ENCODE measurements around the gene RAP1A. TPM values are rescaled to one million over a fixed set of nuclear protein-coding genes. Genes with fewer than 3 reads are reported as not detected.

The RAP1A gene
- polyA plus RNA-seq, 1 of the 3 experiments (the other 2 are of a cell fraction) = 17.7 TPM

DNA sequence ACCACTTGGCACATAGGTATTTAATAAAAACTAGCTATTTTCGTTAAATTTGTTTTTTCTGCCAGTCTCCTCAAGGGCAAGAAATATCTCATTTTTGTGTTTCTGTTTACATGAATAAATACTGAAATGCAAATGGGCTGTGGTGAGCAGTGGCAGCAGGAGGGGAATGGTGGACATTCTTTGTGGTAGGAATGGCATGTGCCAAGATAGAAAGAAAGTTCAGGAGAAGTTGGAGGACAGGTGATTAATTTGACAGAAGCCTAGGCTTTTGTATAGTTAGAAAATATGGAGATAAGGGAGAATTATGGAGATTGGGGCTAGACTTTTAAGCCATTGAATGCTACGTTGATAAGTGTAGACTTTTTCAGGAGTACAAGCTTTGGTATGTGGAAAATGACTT, 8.6 kb downstream of the RAP1A start:
- POLR2A ChIA-PET = no interaction called here
- H3K4me2 ChIP-seq = no peak overlapping the region
- CTCF ChIA-PET = no interaction called here
- TF ChIP-seq RXRA (IDR thresholded peaks at IDR 0.05; ENCODE audit: borderline replicate concordance, low read depth) = no peak
- TF ChIP-seq, protein P1, sequence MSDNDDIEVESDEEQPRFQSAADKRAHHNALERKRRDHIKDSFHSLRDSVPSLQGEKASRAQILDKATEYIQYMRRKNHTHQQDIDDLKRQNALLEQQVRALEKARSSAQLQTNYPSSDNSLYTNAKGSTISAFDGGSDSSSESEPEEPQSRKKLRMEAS (IDR thresholded peaks at IDR 0.05; ENCODE audit: low read depth) = no peak
- TF ChIP-seq EZH2phosphoT487 (IDR thresholded peaks at IDR 0.05; ENCODE audit: borderline replicate concordance, low read depth) = no peak
- H3K9me3 ChIP-seq = no peaks in the 10 kb centered on the region
- H3K9ac ChIP-seq = no peak overlapping the region
- H2AFZ ChIP-seq (ENCODE audit: low read depth) = no peak overlapping the region
- peaks cover 6% of the 10 kb centered on the region for H3F3A ChIP-seq (replicated peaks; ENCODE audit: insufficient read depth)
- peaks cover 99% of the 10 kb centered on the region for H3K79me2 ChIP-seq (ENCODE audit: insufficient read depth)
- no peaks in the 10 kb centered on the region for H3K9me2 ChIP-seq
- peaks cover 0 to 7% of the 10 kb centered on the region in 2 experiments; a peak in 2 of 4 replicates for H3K4me1 ChIP-seq (ENCODE audit: control insufficient read depth in 1 of 2, insufficient read depth in 2 of 2, low read depth in 1 of 2, low read length in 1 of 2)
- no peak overlapping the region for H3K4me3 ChIP-seq (ENCODE audit: low read depth in 2 of 2, low read length in 1 of 2)
- H3K27me3 ChIP-seq (ENCODE audit: insufficient read depth) = no peaks in the 10 kb centered on the region
- no peak for DNase-seq
- WGBS (ENCODE audit: low lambda C conversion rate) = 44% methylated on average over 2 of the region's 2 CpGs
- H3K27ac ChIP-seq (ENCODE audit: low read depth in 2 of 2, low read length in 1 of 2) = no peak overlapping the region
- no peaks in the 10 kb centered on the region for H3K36me3 ChIP-seq (replicated peaks in 1 of 2; ENCODE audit: control insufficient read depth in 1 of 2, insufficient read depth in 2 of 2, low read length in 1 of 2)
- peaks cover 58% of the 10 kb centered on the region for H4K20me1 ChIP-seq (ENCODE audit: insufficient read depth)

DNA sequence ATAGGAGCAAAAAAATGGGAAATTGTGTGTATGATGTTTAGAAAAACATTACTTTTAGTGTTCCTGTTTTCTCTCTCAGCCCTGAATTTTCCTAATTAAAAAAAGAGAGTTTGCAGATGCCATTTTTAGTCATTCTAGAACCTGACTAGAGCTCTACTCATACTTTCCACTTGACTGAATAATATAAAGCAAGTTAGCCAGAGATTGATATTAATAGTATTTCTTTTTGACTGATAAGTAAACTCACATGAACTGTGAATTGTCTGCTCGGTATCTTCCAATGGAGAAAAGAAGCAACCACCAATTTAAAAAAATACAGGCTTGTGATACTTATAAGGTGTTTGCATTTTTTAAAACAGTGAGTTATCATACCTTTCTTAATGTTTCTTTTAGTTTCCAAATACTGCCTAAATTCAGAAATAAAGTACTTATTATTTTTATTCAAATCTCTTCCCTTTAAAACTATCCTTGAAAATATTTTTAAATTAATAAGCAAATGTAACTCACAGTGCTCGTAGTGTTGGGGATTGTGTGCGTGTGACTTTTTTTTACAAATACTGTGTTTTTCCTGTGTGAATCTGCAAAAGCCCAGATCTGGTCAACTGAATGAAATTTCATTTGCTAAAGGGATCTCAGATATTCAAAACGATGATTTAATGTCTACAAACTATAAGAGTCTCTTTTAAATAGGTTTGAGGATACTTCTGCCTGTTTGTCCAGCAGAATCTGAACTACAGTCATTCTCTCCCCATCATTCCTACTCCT, 9.8 kb downstream of the RAP1A start:
- ChIA-PET CTCF (interaction anchor here (0.9 kb wide), 1 partner anchor 63 kb away, joined by 3 read pairs; no protein-coding TSS in a partner anchor), POLR2A (no interaction called here)
- Histone ChIP-seq H3K9me2 (no peaks in the 10 kb centered on the region), H3K79me2 (ENCODE audit: insufficient read depth) (peaks cover 93% of the 10 kb centered on the region), H3K4me1 (ENCODE audit: control insufficient read depth in 1 of 2, insufficient read depth in 2 of 2, low read depth in 1 of 2, low read length in 1 of 2) (peaks cover 0 to 7% of the 10 kb centered on the region in 2 experiments; a peak in 2 of 4 replicates), H3K4me3 (ENCODE audit: low read depth in 2 of 2, low read length in 1 of 2) (no peak overlapping the region), H3F3A (replicated peaks; ENCODE audit: insufficient read depth) (peaks cover 6% of the 10 kb centered on the region), H2AFZ (ENCODE audit: low read depth) (no peak overlapping the region), H4K20me1 (ENCODE audit: insufficient read depth) (peaks cover 47% of the 10 kb centered on the region), H3K36me3 (replicated peaks in 1 of 2; ENCODE audit: control insufficient read depth in 1 of 2, insufficient read depth in 2 of 2, low read length in 1 of 2) (no peaks in the 10 kb centered on the region), H3K4me2 (no peak overlapping the region), H3K27me3 (ENCODE audit: insufficient read depth) (no peaks in the 10 kb centered on the region), H3K9me3 (no peaks in the 10 kb centered on the region), H3K9ac (no peak overlapping the region), H3K27ac (ENCODE audit: low read depth in 2 of 2, low read length in 1 of 2) (no peak overlapping the region)
- 96% methylated on average over 4 of the region's 4 CpGs for WGBS (ENCODE audit: low lambda C conversion rate)
- no peak for DNase-seq
- TF ChIP-seq GABPA (IDR thresholded peaks at IDR 0.05; ENCODE audit: low read depth) = no peak
- TF ChIP-seq MEF2A (IDR thresholded peaks at IDR 0.05; ENCODE audit: borderline replicate concordance, low read depth) = no peak
- no peak for TF ChIP-seq MXI1 (IDR thresholded peaks at IDR 0.05; ENCODE audit: low read depth, low read length)
- TF ChIP-seq, protein P2, sequence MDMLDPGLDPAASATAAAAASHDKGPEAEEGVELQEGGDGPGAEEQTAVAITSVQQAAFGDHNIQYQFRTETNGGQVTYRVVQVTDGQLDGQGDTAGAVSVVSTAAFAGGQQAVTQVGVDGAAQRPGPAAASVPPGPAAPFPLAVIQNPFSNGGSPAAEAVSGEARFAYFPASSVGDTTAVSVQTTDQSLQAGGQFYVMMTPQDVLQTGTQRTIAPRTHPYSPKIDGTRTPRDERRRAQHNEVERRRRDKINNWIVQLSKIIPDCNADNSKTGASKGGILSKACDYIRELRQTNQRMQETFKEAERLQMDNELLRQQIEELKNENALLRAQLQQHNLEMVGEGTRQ (IDR thresholded peaks at IDR 0.05; ENCODE audit: borderline replicate concordance, low read depth, low read length) = no peak
- TF ChIP-seq, protein P1 (IDR thresholded peaks at IDR 0.05; ENCODE audit: low read depth) = no peak
- TF ChIP-seq ELF1 (IDR thresholded peaks at IDR 0.05) = no peak
- no peak for TF ChIP-seq EP300 (IDR thresholded peaks at IDR 0.05; ENCODE audit: borderline replicate concordance in 1 of 2, low read depth in 1 of 2, low read length in 1 of 2)
- no peak for TF ChIP-seq FOSL2 (IDR thresholded peaks at IDR 0.05; ENCODE audit: borderline replicate concordance, low read depth)
- TF ChIP-seq, protein P3, sequence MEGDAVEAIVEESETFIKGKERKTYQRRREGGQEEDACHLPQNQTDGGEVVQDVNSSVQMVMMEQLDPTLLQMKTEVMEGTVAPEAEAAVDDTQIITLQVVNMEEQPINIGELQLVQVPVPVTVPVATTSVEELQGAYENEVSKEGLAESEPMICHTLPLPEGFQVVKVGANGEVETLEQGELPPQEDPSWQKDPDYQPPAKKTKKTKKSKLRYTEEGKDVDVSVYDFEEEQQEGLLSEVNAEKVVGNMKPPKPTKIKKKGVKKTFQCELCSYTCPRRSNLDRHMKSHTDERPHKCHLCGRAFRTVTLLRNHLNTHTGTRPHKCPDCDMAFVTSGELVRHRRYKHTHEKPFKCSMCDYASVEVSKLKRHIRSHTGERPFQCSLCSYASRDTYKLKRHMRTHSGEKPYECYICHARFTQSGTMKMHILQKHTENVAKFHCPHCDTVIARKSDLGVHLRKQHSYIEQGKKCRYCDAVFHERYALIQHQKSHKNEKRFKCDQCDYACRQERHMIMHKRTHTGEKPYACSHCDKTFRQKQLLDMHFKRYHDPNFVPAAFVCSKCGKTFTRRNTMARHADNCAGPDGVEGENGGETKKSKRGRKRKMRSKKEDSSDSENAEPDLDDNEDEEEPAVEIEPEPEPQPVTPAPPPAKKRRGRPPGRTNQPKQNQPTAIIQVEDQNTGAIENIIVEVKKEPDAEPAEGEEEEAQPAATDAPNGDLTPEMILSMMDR (IDR thresholded peaks at IDR 0.05) = no peak
- TF ChIP-seq CHD2 (IDR thresholded peaks at IDR 0.05; ENCODE audit: low read length, partially characterized antibody) = no peak
- no peak for TF ChIP-seq SIN3A (IDR thresholded peaks at IDR 0.05; ENCODE audit: borderline replicate concordance, low read depth, low read length)
- TF ChIP-seq FOXM1 (IDR thresholded peaks at IDR 0.05; ENCODE audit: low read depth) = no peak
- no peak for TF ChIP-seq FOXJ3 (CRISPR knock-in tag; IDR thresholded peaks at IDR 0.05)
- TF ChIP-seq JUND (IDR thresholded peaks at IDR 0.05) = no peak
- no peak for TF ChIP-seq SMC3 (IDR thresholded peaks at IDR 0.05; ENCODE audit: low read depth, low read length)
- TF ChIP-seq, protein P4, sequence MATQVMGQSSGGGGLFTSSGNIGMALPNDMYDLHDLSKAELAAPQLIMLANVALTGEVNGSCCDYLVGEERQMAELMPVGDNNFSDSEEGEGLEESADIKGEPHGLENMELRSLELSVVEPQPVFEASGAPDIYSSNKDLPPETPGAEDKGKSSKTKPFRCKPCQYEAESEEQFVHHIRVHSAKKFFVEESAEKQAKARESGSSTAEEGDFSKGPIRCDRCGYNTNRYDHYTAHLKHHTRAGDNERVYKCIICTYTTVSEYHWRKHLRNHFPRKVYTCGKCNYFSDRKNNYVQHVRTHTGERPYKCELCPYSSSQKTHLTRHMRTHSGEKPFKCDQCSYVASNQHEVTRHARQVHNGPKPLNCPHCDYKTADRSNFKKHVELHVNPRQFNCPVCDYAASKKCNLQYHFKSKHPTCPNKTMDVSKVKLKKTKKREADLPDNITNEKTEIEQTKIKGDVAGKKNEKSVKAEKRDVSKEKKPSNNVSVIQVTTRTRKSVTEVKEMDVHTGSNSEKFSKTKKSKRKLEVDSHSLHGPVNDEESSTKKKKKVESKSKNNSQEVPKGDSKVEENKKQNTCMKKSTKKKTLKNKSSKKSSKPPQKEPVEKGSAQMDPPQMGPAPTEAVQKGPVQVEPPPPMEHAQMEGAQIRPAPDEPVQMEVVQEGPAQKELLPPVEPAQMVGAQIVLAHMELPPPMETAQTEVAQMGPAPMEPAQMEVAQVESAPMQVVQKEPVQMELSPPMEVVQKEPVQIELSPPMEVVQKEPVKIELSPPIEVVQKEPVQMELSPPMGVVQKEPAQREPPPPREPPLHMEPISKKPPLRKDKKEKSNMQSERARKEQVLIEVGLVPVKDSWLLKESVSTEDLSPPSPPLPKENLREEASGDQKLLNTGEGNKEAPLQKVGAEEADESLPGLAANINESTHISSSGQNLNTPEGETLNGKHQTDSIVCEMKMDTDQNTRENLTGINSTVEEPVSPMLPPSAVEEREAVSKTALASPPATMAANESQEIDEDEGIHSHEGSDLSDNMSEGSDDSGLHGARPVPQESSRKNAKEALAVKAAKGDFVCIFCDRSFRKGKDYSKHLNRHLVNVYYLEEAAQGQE (IDR thresholded peaks at IDR 0.05; ENCODE audit: low read depth, low read length) = no peak
- no peak for TF ChIP-seq YY1 (IDR thresholded peaks at IDR 0.05; ENCODE audit: low read depth)
